GM18951 (cell line): ENCODE results near the gene AFG1L.

Source experiments
- POLR2A ChIP-seq: IDR thresholded peaks from 4 replicates; pipeline ENCODE4 v1.6.1; 2011; ENCODE audit warnings: mild to moderate bottlenecking; ENCODE audit not compliant: insufficient read length, insufficient read depth; ENCODE audit errors: extremely low read depth
- in situ Hi-C: fragments of 300-500 bp; cut with MboI; formaldehyde crosslinking; loops from one replicate; pipeline ENCODE4 v1.12.0; 2022; ENCODE audit warnings: low sequenced_read_pairs, mixed read lengths, inconsistent platforms; ENCODE audit not compliant: unreplicated experiment

The AFG1L gene

GRCh38 chr6:108455688-108456087 lies 160.8 kb downstream of the AFG1L start:
- in situ Hi-C loops = no loop called here

GRCh38 chr6:108463784-108464183 lies 168.9 kb downstream of the AFG1L start:
- TF ChIP-seq POLR2A = no peak
- in situ Hi-C loops = no loop called here

More at GRCh38 chr6:108455688-108456087, 160.8 kb downstream of the AFG1L start:
- TF ChIP-seq POLR2A = no peak

- in situ Hi-C loops = no loop called here
- TF ChIP-seq POLR2A = no peak
Measured at GRCh38 chr6:108464418-108465097, 169.7 kb downstream of the AFG1L start.

- TF ChIP-seq POLR2A = no peak
- in situ Hi-C loops = no loop called here
Measured at GRCh38 chr6:108465098-108465495, 170.2 kb downstream of the AFG1L start.

GRCh38 chr6:108468346-108468745 lies 173.5 kb downstream of the AFG1L start:
- in situ Hi-C loops = no loop called here
- TF ChIP-seq POLR2A = no peak

- in situ Hi-C loops = no loop called here
- no peak for TF ChIP-seq POLR2A
Measured at GRCh38 chr6:108469316-108469715, 174.5 kb downstream of the AFG1L start.

- in situ Hi-C loops = no loop called here
- TF ChIP-seq POLR2A = no peak
Measured at GRCh38 chr6:108473197-108473596, 178.3 kb downstream of the AFG1L start.

- in situ Hi-C loops = loop anchor here (25.0 kb wide), 1 partner anchor 364 kb away; no protein-coding TSS in a partner anchor
Measured at GRCh38 chr6:108476376-108476775, 181.5 kb downstream of the AFG1L start.

GRCh38 chr6:108476847-108477430 lies 182.1 kb downstream of the AFG1L start:
- no peak for TF ChIP-seq POLR2A
- in situ Hi-C loops = loop anchor here (25.0 kb wide), 1 partner anchor 365 kb away; no protein-coding TSS in a partner anchor

More at GRCh38 chr6:108476376-108476775, 181.5 kb downstream of the AFG1L start:
- no peak for TF ChIP-seq POLR2A

GRCh38 chr6:108482559-108482958 lies 187.7 kb downstream of the AFG1L start:
- in situ Hi-C loops = loop anchor here (25.0 kb wide), 1 partner anchor 370 kb away; no protein-coding TSS in a partner anchor
- TF ChIP-seq POLR2A = no peak

GRCh38 chr6:108484016-108484415 lies 189.2 kb downstream of the AFG1L start:
- TF ChIP-seq POLR2A = no peak
- in situ Hi-C loops = loop anchor here (25.0 kb wide), 1 partner anchor 372 kb away; no protein-coding TSS in a partner anchor

- in situ Hi-C loops = loop anchor here (10.0 to 25.0 kb wide), 2 partner anchors 245 to 377 kb away; no protein-coding TSS in a partner anchor
Measured at GRCh38 chr6:108489699-108490098, 194.8 kb downstream of the AFG1L start.

GRCh38 chr6:108492131-108492766 lies 197.4 kb downstream of the AFG1L start:
- in situ Hi-C loops = loop anchor here (10.0 to 25.0 kb wide), 2 partner anchors 247 to 380 kb away; no protein-coding TSS in a partner anchor
- TF ChIP-seq POLR2A = no peak

More at GRCh38 chr6:108489699-108490098, 194.8 kb downstream of the AFG1L start:
- TF ChIP-seq POLR2A = no peak

GRCh38 chr6:108494434-108494833 lies 199.6 kb downstream of the AFG1L start:
- in situ Hi-C loops = loop anchor here (10.0 to 25.0 kb wide), 2 partner anchors 250 to 382 kb away; no protein-coding TSS in a partner anchor
- TF ChIP-seq POLR2A = no peak

- TF ChIP-seq POLR2A = no peak
- in situ Hi-C loops = loop anchor here (10.0 to 25.0 kb wide), 2 partner anchors 253 to 386 kb away; no protein-coding TSS in a partner anchor
Measured at GRCh38 chr6:108497883-108498282, 203.0 kb downstream of the AFG1L start.
